Measurements from ENCODE around the gene KRTAP3-2. TPM values are rescaled to one million over a fixed set of nuclear protein-coding genes. Genes with fewer than 3 reads are reported as not detected.

The KRTAP3-2 gene
- total RNA-seq, 2 donors from 2014 or later = not detected

GRCh38 chr17:40981115-40981514, 18.6 kb downstream of the KRTAP3-2 start:
- no peak for DNase-seq
- Mint-ChIP-seq H3K27ac (no peak overlapping the region), H3K4me1 (peaks cover 10% of the 10 kb centered on the region), H3K9me3 (no peaks in the 10 kb centered on the region), H3K27me3 (ENCODE audit: insufficient read depth) (peaks cover 7% of the 10 kb centered on the region), H3K4me3 (no peak overlapping the region), H3K36me3 (ENCODE audit: low read depth) (no peaks in the 10 kb centered on the region)
- WGBS, 2 experiments (ENCODE audit: insufficient coverage in 1 of 2, insufficient read length in 1 of 2) = 96 to 100% methylated on average over 1 to 5 of the region's 5 CpGs
- Histone ChIP-seq H3K9me3 (ENCODE audit: control insufficient read depth, low read length) (no peaks in the 10 kb centered on the region), H3K36me3 (ENCODE audit: control insufficient read depth, insufficient read depth, low read length) (no peaks in the 10 kb centered on the region), H3K4me1 (ENCODE audit: control insufficient read depth, insufficient read depth, low read length) (peaks cover 8% of the 10 kb centered on the region), H3K27ac (ENCODE audit: low read depth, low read length) (no peak overlapping the region), H3K27me3 (ENCODE audit: control insufficient read depth, insufficient read depth, low read length, poor library complexity, severe bottlenecking) (peaks cover under 1% of the 10 kb centered on the region), H3K9ac (ENCODE audit: extremely low read depth, low read length, poor library complexity, severe bottlenecking) (no peak overlapping the region), H3K4me3 (ENCODE audit: low read length) (no peak overlapping the region)
- no peak for TF ChIP-seq CTCF (conservative IDR thresholded peaks at IDR 0.05)

GRCh38 chr17:40980596-40980995, 19.1 kb downstream of the KRTAP3-2 start:
- H3K9me3 Mint-ChIP-seq = no peaks in the 10 kb centered on the region
- peaks cover 10% of the 10 kb centered on the region for H3K4me1 Mint-ChIP-seq
- no peak for TF ChIP-seq CTCF (conservative IDR thresholded peaks at IDR 0.05)
- Histone ChIP-seq H3K4me3 (ENCODE audit: low read length) (no peak overlapping the region), H3K9me3 (ENCODE audit: control insufficient read depth, low read length) (no peaks in the 10 kb centered on the region), H3K27me3 (ENCODE audit: control insufficient read depth, insufficient read depth, low read length, poor library complexity, severe bottlenecking) (peaks cover 5% of the 10 kb centered on the region), H3K9ac (ENCODE audit: extremely low read depth, low read length, poor library complexity, severe bottlenecking) (no peak overlapping the region), H3K27ac (ENCODE audit: low read depth, low read length) (no peak overlapping the region), H3K36me3 (ENCODE audit: control insufficient read depth, insufficient read depth, low read length) (no peaks in the 10 kb centered on the region), H3K4me1 (ENCODE audit: control insufficient read depth, insufficient read depth, low read length) (peaks cover 8% of the 10 kb centered on the region)
- peaks cover 7% of the 10 kb centered on the region for H3K27me3 Mint-ChIP-seq (ENCODE audit: insufficient read depth)
- no peak for DNase-seq
- no peak overlapping the region for H3K4me3 Mint-ChIP-seq
- WGBS, 2 experiments (ENCODE audit: insufficient coverage in 1 of 2, insufficient read length in 1 of 2) = 83 to 84% methylated on average over 8 of the region's 8 CpGs
- no peak overlapping the region for H3K27ac Mint-ChIP-seq
- H3K36me3 Mint-ChIP-seq (ENCODE audit: low read depth) = no peaks in the 10 kb centered on the region

- Mint-ChIP-seq H3K27me3 (ENCODE audit: insufficient read depth) (peaks cover 7% of the 10 kb centered on the region), H3K9me3 (no peaks in the 10 kb centered on the region), H3K4me1 (peaks cover 10% of the 10 kb centered on the region), H3K4me3 (no peak overlapping the region), H3K27ac (no peak overlapping the region), H3K36me3 (ENCODE audit: low read depth) (no peaks in the 10 kb centered on the region)
- peak; percentile 73 for DNase-seq
- Histone ChIP-seq H3K4me1 (ENCODE audit: control insufficient read depth, insufficient read depth, low read length) (peaks cover 8% of the 10 kb centered on the region), H3K36me3 (ENCODE audit: control insufficient read depth, insufficient read depth, low read length) (no peaks in the 10 kb centered on the region), H3K9me3 (ENCODE audit: control insufficient read depth, low read length) (no peaks in the 10 kb centered on the region), H3K27ac (ENCODE audit: low read depth, low read length) (no peak overlapping the region), H3K27me3 (ENCODE audit: control insufficient read depth, insufficient read depth, low read length, poor library complexity, severe bottlenecking) (peaks cover 10% of the 10 kb centered on the region), H3K4me3 (ENCODE audit: low read length) (no peak overlapping the region), H3K9ac (ENCODE audit: extremely low read depth, low read length, poor library complexity, severe bottlenecking) (no peak overlapping the region)
- WGBS, 2 experiments (ENCODE audit: insufficient coverage in 1 of 2, insufficient read length in 1 of 2) = 65% methylated on average over 3 of the region's 3 CpGs
- TF ChIP-seq CTCF (conservative IDR thresholded peaks at IDR 0.05) = no peak
These were observed 19.6 kb downstream of the KRTAP3-2 start for GRCh38 chr17:40980117-40980516.

Measured in endodermal cell (in vitro differentiated cells).